KOPT-K1 (cell line): ENCODE results near the gene RARRES1.

Source experiments
- H3K27ac ChIP-seq: fragments of 200-600 bp; sonication (generic); 2 replicates; pipeline ENCODE4 v1.5.1; 2016; ENCODE audit warnings: antibody characterized with exemption, mild to moderate bottlenecking, low read depth, low read length; ENCODE audit not compliant: poor library complexity, severe bottlenecking
- H3K36me3 ChIP-seq: fragments of 200-600 bp; sonication (generic); 2 replicates; pipeline ENCODE4 v1.5.1; 2017; ENCODE audit warnings: antibody characterized with exemption, mild to moderate bottlenecking, low read length, moderate library complexity; ENCODE audit not compliant: insufficient read depth
- H3K9me3 ChIP-seq: fragments of 200-600 bp; sonication (generic); 2 replicates; pipeline ENCODE4 v1.5.1; 2017; ENCODE audit warnings: antibody characterized with exemption, low read length, mild to moderate bottlenecking; ENCODE audit not compliant: insufficient read depth, poor library complexity, severe bottlenecking

RARRES1 gene

GRCh38 chr3:158660711-158661110 is 71.5 kb downstream of the RARRES1 start:
- H3K27ac ChIP-seq: no peak overlapping the region
- no peaks in the 10 kb centered on the region for H3K9me3 ChIP-seq
- peaks cover 95% of the 10 kb centered on the region for H3K36me3 ChIP-seq

DNA sequence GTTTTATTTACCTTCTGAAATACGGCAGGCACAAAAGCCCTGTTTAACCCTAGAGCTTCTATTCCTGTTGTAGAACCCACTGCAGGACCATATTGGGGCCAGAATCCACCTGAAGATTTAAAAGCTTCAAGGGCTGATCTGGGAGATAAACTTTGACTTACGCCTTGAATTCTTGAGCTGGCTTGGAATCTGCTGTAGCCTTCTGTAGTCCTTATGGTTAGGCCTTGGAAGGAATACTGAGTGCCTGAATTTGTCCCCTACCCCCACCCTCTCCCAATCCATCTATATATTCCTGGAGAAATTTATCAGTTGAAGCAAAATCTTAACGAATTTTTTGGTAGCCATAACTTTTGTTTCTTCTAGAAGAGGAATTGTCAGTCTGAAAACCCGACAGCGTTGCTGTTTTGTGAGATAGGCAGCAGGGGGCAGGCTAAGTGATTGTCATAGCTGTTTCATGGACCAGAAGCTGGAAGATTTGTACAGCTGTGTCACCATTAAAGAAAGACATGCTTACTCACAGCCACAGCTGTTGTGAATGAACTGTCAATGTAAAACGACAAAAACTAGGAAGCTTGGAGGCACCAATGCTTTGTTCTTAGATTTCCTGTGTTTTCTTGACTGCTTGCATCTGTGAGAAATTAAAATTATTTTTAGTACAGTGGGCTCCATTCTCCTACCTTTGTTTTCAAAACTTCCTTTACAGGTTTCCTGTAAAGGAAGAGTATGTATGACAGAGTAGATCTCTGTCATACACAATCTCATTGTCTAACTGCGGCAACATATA is 72.6 kb downstream of the RARRES1 start:
- Histone ChIP-seq H3K36me3 (peaks cover 93% of the 10 kb centered on the region), H3K27ac (no peak overlapping the region), H3K9me3 (no peaks in the 10 kb centered on the region)

DNA sequence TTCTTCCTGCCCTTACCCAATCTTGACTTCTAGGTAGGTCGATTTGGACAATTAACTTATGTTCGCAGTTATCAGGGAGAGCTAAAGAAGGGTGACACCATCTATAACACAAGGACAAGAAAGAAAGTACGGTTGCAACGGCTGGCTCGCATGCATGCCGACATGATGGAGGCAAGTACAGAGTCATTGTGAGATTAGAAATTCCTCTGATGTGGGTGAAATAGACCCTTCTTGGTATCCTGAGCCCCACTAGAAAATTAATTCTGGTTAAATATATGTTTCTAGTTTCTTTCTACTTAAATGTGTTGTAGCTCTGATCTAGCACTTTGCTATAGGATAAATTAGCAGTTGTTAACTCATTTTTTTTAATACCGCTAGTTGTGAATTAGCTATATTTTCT is 73.4 kb downstream of the RARRES1 start:
- Histone ChIP-seq H3K27ac (no peak overlapping the region), H3K9me3 (no peaks in the 10 kb centered on the region), H3K36me3 (peaks cover 93% of the 10 kb centered on the region)

DNA sequence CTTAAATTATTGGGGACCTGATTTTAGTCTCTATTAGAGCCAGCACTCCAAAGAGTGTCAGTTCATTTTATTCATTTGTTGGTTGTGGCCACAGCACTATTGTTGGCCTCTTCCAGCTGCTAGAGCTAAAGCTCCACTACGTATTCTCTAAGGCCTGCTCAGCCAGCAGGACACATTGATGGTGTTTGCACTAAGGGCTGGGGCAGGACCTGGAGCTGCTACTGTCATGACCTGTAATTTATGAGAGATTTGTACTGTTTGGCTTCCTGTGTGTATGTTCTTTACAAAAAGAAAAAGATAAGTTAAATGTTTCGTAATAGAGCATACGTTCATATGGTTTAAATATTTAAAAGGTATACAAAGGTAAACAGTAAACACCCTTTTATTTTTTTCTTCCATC is 79.8 kb downstream of the RARRES1 start:
- Histone ChIP-seq H3K27ac (no peak overlapping the region), H3K9me3 (no peaks in the 10 kb centered on the region), H3K36me3 (peaks cover 91% of the 10 kb centered on the region)

DNA sequence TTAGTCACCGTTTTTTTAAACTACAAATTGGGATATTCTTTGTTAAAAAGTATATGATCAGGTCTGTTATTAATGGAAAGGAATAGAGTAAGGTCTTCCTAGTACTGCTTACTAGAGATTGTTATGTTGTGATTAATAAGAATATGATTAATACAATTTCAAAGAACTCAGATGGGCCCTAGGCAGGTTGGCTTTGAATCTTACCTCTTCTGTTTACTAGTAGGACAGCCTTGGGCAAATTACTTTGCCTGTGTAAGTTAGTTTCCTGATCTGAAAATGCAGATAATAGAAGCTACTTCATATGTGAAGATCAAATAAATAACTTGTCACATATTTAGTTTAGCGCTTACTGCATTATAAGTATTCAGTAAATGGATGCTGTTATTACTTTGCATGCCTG is 81.1 kb downstream of the RARRES1 start:
- no peaks in the 10 kb centered on the region for H3K9me3 ChIP-seq
- peaks cover 95% of the 10 kb centered on the region for H3K36me3 ChIP-seq
- no peak overlapping the region for H3K27ac ChIP-seq

- peaks cover 88% of the 10 kb centered on the region for H3K36me3 ChIP-seq
- H3K27ac ChIP-seq: no peak overlapping the region
- H3K9me3 ChIP-seq: no peaks in the 10 kb centered on the region
Observed at GRCh38 chr3:158649791-158650190, 82.5 kb downstream of the RARRES1 start.
